ENCODE measurements around the gene LPP. TPM values are rescaled to one million over a fixed set of nuclear protein-coding genes. Genes with fewer than 3 reads are reported as not detected.

Gene LPP
- polyA plus RNA-seq, 2 donors: 10.5 to 12.9 TPM

DNA sequence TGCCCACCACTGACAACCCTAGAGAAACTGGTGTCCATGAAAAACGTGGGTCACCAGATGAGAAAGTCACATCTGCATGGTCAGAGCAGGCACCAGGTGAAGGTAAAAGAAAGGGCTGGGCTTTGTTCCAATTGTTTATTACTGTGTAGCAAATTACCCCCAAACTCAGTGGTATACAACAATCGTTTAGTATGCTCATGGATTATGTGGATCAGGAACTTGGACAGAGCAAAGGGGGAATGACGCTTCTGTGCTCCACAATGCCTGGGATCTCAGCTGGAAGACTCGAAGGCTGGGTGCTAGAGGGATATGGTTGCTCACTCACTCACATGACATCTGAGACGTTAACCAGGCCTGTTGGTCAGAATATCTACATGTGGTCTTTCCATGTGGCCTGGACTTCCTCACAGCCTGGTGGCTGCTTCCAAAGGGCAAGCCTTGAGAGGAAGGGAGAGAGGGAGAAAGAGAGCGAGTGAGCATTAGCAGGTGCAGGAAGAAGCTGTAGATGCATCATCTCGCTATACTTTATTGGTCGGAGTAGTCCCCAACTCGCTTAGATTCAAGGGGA is 44.9 kb downstream of the LPP start:
- no peak overlapping the region for H3K27ac ChIP-seq (ENCODE audit: low read depth in 2 of 2, low read length in 1 of 2)

DNA sequence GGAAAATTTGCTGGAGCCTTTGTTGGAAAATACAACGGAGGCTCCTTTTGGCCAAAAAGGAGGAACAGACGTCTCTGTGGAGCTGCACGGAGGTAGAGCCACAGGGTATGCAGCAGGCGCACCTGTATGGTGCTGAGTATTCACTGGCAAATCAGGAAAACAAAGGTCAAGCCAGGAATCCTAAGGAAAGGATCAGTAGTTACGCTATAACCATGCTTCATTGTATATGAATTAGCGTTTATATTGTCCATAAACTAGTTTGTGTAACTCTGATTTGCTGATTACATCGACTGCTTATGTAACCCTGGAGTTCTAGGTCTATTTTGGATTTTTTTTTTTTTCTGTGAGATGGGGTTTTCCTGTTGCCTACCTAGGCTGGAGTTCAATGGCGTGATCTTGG is 45.4 kb downstream of the LPP start:
- Histone ChIP-seq H3K4me1 (ENCODE audit: control insufficient read depth in 2 of 2, insufficient read depth in 2 of 2, low read length in 1 of 2) (peaks cover 0 to 4% of the 10 kb centered on the region in 2 donors), H3K27me3 (ENCODE audit: control insufficient read depth in 1 of 2, insufficient read depth in 2 of 2, low read length in 2 of 2) (no peaks in the 10 kb centered on the region)
- 94 to 95% methylated on average over 8 of the region's 8 CpGs for WGBS, 2 donors

More for the DNA sequence above, 44.9 kb downstream of the LPP start:
- Histone ChIP-seq H3K27me3 (ENCODE audit: control insufficient read depth in 1 of 2, insufficient read depth in 2 of 2, low read length in 2 of 2) (no peaks in the 10 kb centered on the region), H3K4me1 (ENCODE audit: control insufficient read depth in 2 of 2, insufficient read depth in 2 of 2, low read length in 1 of 2) (peaks cover 0 to 2% of the 10 kb centered on the region in 2 donors), H3K9me3 (ENCODE audit: control insufficient read depth in 2 of 2, insufficient read depth in 1 of 2, low read depth in 1 of 2, low read length in 1 of 2) (no peaks in the 10 kb centered on the region), H3K36me3 (ENCODE audit: control insufficient read depth in 2 of 2, insufficient read depth in 2 of 2, low read length in 1 of 2) (no peaks in the 10 kb centered on the region), H3K4me3 (ENCODE audit: low read depth in 1 of 2, low read length in 2 of 2) (no peak overlapping the region)
- 78 to 85% methylated on average over 9 of the region's 9 CpGs for WGBS, 2 donors

DNA sequence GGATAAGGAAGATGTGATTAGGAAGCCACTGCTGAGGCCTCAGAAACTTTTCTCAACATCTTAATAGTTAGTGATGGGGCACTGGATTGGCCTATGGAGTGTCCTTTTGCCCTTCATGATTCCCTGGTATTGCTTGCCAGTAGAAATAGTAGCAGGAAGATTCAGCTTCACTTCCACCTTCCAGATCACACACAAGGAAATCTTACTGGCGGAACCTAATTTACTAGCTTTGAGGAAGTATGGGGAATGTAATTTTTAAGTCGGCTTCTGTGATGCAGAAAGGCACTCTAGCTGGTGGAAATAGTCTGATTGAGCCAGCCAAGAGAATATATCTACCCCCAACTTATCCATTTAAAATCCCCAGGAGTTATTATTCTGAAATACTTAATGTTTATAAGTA is 46.5 kb downstream of the LPP start:
- Histone ChIP-seq H3K9me3 (ENCODE audit: control insufficient read depth in 2 of 2, insufficient read depth in 1 of 2, low read depth in 1 of 2, low read length in 1 of 2) (no peaks in the 10 kb centered on the region), H3K27me3 (ENCODE audit: control insufficient read depth in 1 of 2, insufficient read depth in 2 of 2, low read length in 2 of 2) (no peaks in the 10 kb centered on the region), H3K4me1 (ENCODE audit: control insufficient read depth in 2 of 2, insufficient read depth in 2 of 2, low read length in 1 of 2) (peaks cover 0 to 4% of the 10 kb centered on the region in 2 donors), H3K4me3 (ENCODE audit: low read depth in 1 of 2, low read length in 2 of 2) (no peak overlapping the region), H3K36me3 (ENCODE audit: control insufficient read depth in 2 of 2, insufficient read depth in 2 of 2, low read length in 1 of 2) (peaks cover 0 to under 1% of the 10 kb centered on the region in 2 donors), H3K27ac (ENCODE audit: low read depth in 2 of 2, low read length in 1 of 2) (peak overlapping the region in 1 of 2 donors; percentile 2)
- WGBS, 2 donors: 82 to 85% methylated on average over 2 of the region's 2 CpGs

More for the DNA sequence above, 45.4 kb downstream of the LPP start:
- H3K9me3 ChIP-seq (ENCODE audit: control insufficient read depth in 2 of 2, insufficient read depth in 1 of 2, low read depth in 1 of 2, low read length in 1 of 2): no peaks in the 10 kb centered on the region
- H3K36me3 ChIP-seq (ENCODE audit: control insufficient read depth in 2 of 2, insufficient read depth in 2 of 2, low read length in 1 of 2): no peaks in the 10 kb centered on the region
- no peak overlapping the region for H3K4me3 ChIP-seq (ENCODE audit: low read depth in 1 of 2, low read length in 2 of 2)
- no peak overlapping the region for H3K27ac ChIP-seq (ENCODE audit: low read depth in 2 of 2, low read length in 1 of 2)

DNA sequence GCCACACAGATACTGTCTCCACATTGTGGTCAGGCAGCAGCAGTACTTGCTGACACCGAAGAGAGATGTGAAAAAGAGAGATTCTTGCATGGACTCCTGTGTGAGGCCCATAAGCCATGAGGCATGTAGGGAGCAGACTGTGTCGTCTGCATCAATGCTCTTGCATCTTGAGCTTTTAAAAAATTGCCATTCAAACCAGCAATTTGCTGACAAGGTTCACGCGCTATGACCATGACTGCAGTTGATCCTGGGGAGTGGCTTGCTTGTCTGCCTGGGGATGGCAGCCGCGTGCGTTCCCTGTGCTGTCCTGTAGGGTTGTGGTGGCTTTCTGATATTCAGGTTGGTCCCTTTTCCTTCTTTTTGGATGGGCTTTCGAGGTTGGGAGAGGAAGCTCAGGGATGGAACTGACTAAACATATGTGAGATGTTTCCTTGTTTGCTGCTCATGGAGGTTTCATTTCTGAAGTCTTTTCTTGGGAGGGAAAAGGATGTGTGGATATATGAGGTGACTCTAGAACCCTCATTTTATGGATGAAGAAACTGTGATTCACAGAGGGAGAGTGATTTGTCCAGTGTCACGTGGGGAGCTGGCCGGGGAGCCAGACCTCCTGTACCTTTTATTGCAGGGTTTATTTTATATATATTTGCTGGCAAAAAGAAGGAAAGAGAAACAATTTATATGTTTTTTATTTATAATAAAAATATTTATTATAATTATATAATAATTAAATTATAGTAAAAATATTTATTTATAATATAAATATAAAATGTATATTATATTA is 48.6 kb downstream of the LPP start:
- 89 to 90% methylated on average over 10 of the region's 10 CpGs for WGBS, 2 donors
- Histone ChIP-seq H3K4me3 (ENCODE audit: low read depth in 1 of 2, low read length in 2 of 2) (no peak overlapping the region), H3K27me3 (ENCODE audit: control insufficient read depth in 1 of 2, insufficient read depth in 2 of 2, low read length in 2 of 2) (no peaks in the 10 kb centered on the region), H3K9me3 (ENCODE audit: control insufficient read depth in 2 of 2, insufficient read depth in 1 of 2, low read depth in 1 of 2, low read length in 1 of 2) (no peaks in the 10 kb centered on the region), H3K27ac (ENCODE audit: low read depth in 2 of 2, low read length in 1 of 2) (peak overlapping the region in 1 of 2 donors; percentile 7), H3K36me3 (ENCODE audit: control insufficient read depth in 2 of 2, insufficient read depth in 2 of 2, low read length in 1 of 2) (peaks cover 0 to 2% of the 10 kb centered on the region in 2 donors), H3K4me1 (ENCODE audit: control insufficient read depth in 2 of 2, insufficient read depth in 2 of 2, low read length in 1 of 2) (peaks cover 0 to 2% of the 10 kb centered on the region in 2 donors)

DNA sequence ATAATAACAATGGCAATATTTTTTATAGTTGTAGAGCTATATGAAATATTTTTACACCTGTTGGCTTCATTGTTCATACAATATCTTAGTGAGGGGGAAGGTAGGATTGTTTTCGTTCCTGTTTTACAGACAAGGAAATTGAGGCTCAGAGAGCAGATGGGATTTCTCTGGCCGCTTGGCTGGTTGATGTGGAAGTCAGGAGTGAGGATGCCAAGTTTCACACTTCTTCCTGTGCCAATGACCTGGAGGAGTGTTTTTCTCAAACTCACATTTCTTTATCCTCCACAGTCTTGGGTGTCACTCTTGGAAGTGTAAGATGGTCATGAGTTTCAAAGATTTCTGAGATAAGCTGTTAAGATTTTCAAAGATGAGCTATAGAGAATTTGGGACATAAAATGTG is 50.6 kb downstream of the LPP start:
- H3K36me3 ChIP-seq (ENCODE audit: control insufficient read depth in 2 of 2, insufficient read depth in 2 of 2, low read length in 1 of 2): peaks cover 0 to 2% of the 10 kb centered on the region in 2 donors
- H3K27ac ChIP-seq (ENCODE audit: low read depth in 2 of 2, low read length in 1 of 2): no peak overlapping the region
- WGBS, 2 donors: 81 to 88% methylated on average over 2 of the region's 2 CpGs
- no peaks in the 10 kb centered on the region for H3K9me3 ChIP-seq (ENCODE audit: control insufficient read depth in 2 of 2, insufficient read depth in 1 of 2, low read depth in 1 of 2, low read length in 1 of 2)
- H3K27me3 ChIP-seq (ENCODE audit: control insufficient read depth in 1 of 2, insufficient read depth in 2 of 2, low read length in 2 of 2): no peaks in the 10 kb centered on the region
- H3K4me1 ChIP-seq (ENCODE audit: control insufficient read depth in 2 of 2, insufficient read depth in 2 of 2, low read length in 1 of 2): peaks cover 0 to 2% of the 10 kb centered on the region in 2 donors
- H3K4me3 ChIP-seq (ENCODE audit: low read depth in 1 of 2, low read length in 2 of 2): no peak overlapping the region

DNA sequence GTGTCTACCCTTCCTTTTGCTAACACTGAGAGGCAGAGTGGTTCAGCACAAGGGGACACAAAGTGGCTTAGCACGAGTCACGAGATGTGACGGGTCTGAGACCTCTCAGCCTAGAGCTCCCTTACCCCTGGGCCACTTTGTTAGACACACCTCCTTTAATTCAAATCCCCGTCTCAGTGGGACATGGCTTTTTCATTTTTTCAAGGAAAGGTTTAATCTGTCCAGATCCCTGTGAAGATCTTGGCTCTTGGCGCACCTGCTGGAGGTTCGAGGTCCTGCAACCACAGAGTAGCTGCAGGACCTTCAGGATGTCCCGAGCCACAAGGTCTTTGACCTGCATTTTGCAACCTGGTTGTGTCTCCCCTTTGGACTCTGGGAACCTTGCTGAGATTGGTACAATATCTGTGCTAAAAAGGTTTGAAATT is 52.0 kb downstream of the LPP start:
- H3K27ac ChIP-seq (ENCODE audit: low read depth in 2 of 2, low read length in 1 of 2): peak overlapping the region in 1 of 2 donors; percentile 51
- H3K27me3 ChIP-seq (ENCODE audit: control insufficient read depth in 1 of 2, insufficient read depth in 2 of 2, low read length in 2 of 2): no peaks in the 10 kb centered on the region
- H3K4me1 ChIP-seq (ENCODE audit: control insufficient read depth in 2 of 2, insufficient read depth in 2 of 2, low read length in 1 of 2): peaks cover 0 to 2% of the 10 kb centered on the region in 2 donors
- H3K36me3 ChIP-seq (ENCODE audit: control insufficient read depth in 2 of 2, insufficient read depth in 2 of 2, low read length in 1 of 2): peaks cover 0 to 2% of the 10 kb centered on the region in 2 donors
- WGBS, 2 donors: 89 to 90% methylated on average over 7 of the region's 7 CpGs
- no peaks in the 10 kb centered on the region for H3K9me3 ChIP-seq (ENCODE audit: control insufficient read depth in 2 of 2, insufficient read depth in 1 of 2, low read depth in 1 of 2, low read length in 1 of 2)
- no peak overlapping the region for H3K4me3 ChIP-seq (ENCODE audit: low read depth in 1 of 2, low read length in 2 of 2)

DNA sequence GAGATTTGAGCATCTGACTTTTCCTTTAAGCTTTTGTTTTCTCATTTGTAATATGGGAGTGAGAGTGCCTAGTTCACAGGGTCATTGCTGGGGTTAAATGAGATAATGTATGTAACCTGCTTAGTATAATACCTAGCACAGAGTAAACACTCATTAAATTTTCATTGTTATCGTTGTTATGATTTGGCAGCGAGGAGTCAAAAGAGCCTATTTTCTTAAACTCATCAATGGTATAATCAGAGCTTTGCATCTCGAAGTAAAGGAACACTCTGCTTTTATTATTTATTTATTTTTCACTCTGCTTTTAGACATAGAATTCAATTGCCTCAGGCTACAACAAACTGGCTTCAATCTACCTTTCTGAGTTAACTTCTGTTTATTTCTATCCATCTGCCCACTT is 52.8 kb downstream of the LPP start:
- Histone ChIP-seq H3K9me3 (ENCODE audit: control insufficient read depth in 2 of 2, insufficient read depth in 1 of 2, low read depth in 1 of 2, low read length in 1 of 2) (no peaks in the 10 kb centered on the region), H3K4me1 (ENCODE audit: control insufficient read depth in 2 of 2, insufficient read depth in 2 of 2, low read length in 1 of 2) (peaks cover 0 to 2% of the 10 kb centered on the region in 2 donors), H3K27me3 (ENCODE audit: control insufficient read depth in 1 of 2, insufficient read depth in 2 of 2, low read length in 2 of 2) (no peaks in the 10 kb centered on the region), H3K36me3 (ENCODE audit: control insufficient read depth in 2 of 2, insufficient read depth in 2 of 2, low read length in 1 of 2) (peaks cover 0 to 2% of the 10 kb centered on the region in 2 donors), H3K27ac (ENCODE audit: low read depth in 2 of 2, low read length in 1 of 2) (no peak overlapping the region), H3K4me3 (ENCODE audit: low read depth in 1 of 2, low read length in 2 of 2) (no peak overlapping the region)
- 84 to 93% methylated on average over 3 of the region's 3 CpGs for WGBS, 2 donors

DNA sequence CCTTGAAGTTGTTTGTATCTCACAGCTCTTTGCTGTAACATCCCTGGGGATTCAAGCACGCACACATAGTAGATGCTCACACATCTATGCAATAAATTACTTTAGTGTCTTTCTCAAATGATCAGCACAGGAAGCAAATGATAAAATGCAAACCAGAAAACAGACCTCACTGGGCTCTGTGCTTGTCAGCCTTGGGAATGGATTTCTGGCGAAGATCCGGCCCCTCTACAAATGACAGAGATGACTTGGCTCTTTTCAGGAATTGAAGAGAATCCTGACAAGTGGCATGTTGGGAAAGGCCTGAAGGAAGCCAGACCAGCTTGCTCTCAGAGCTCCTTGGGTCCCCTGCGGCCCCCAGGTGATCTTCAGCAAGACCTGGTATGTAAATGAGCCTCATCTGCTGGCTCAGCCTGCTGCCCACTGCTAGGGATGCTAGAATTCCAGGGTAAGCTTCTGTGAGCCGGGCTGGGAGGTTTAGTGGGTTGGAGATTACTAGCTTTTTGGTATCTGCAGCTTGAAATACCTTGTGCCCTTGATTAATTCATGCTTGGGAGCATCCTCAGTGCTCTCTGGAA is 54.1 kb downstream of the LPP start:
- H3K4me3 ChIP-seq (ENCODE audit: low read depth in 1 of 2, low read length in 2 of 2): no peak overlapping the region
- peaks cover 0 to 2% of the 10 kb centered on the region in 2 donors for H3K36me3 ChIP-seq (ENCODE audit: control insufficient read depth in 2 of 2, insufficient read depth in 2 of 2, low read length in 1 of 2)
- no peaks in the 10 kb centered on the region for H3K27me3 ChIP-seq (ENCODE audit: control insufficient read depth in 1 of 2, insufficient read depth in 2 of 2, low read length in 2 of 2)
- H3K4me1 ChIP-seq (ENCODE audit: control insufficient read depth in 2 of 2, insufficient read depth in 2 of 2, low read length in 1 of 2): peaks cover 0 to 2% of the 10 kb centered on the region in 2 donors
- peak overlapping the region; percentile 43 to 47 for H3K27ac ChIP-seq (ENCODE audit: low read depth in 2 of 2, low read length in 1 of 2)
- 79% methylated on average over 5 of the region's 5 CpGs for WGBS, 2 donors
- H3K9me3 ChIP-seq (ENCODE audit: control insufficient read depth in 2 of 2, insufficient read depth in 1 of 2, low read depth in 1 of 2, low read length in 1 of 2): no peaks in the 10 kb centered on the region

DNA sequence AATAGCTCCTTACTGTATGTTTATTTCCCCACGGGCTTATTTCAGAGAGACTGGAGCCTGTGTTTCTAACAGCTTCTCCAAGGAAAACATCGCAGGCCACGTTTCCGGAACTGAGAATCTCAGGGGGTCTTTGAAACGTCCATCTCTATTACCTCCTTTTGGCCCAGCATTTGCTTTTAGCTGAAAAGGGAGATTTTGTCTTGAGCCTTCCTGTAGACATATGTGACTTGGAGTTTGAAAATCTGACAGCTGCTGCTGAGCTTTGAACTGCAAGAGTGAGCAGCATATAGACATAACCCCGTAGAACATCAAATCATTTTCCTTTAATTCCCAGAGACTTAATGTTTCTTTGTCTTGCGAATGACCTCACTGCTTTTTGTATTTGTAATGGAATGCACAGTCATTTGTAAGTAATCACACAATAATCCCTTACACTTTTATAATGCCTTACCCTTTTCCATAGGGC is 54.6 kb downstream of the LPP start:
- Histone ChIP-seq H3K27me3 (ENCODE audit: control insufficient read depth in 1 of 2, insufficient read depth in 2 of 2, low read length in 2 of 2) (no peaks in the 10 kb centered on the region), H3K4me3 (ENCODE audit: low read depth in 1 of 2, low read length in 2 of 2) (no peak overlapping the region), H3K9me3 (ENCODE audit: control insufficient read depth in 2 of 2, insufficient read depth in 1 of 2, low read depth in 1 of 2, low read length in 1 of 2) (no peaks in the 10 kb centered on the region), H3K4me1 (ENCODE audit: control insufficient read depth in 2 of 2, insufficient read depth in 2 of 2, low read length in 1 of 2) (peaks cover 0 to 2% of the 10 kb centered on the region in 2 donors), H3K36me3 (ENCODE audit: control insufficient read depth in 2 of 2, insufficient read depth in 2 of 2, low read length in 1 of 2) (peaks cover 0 to 2% of the 10 kb centered on the region in 2 donors), H3K27ac (ENCODE audit: low read depth in 2 of 2, low read length in 1 of 2) (peak overlapping the region; percentile 43 to 47)
- 58 to 72% methylated on average over 7 of the region's 7 CpGs for WGBS, 2 donors
